GM21381 (cell line): Measurements from ENCODE around the gene PLD3.

Source experiments
- ATAC-seq: cut with Tn5 transposase; IDR thresholded peaks from one replicate; pipeline ENCODE4 v1.9.1; 2021; ENCODE audit warnings: mild to moderate bottlenecking, moderate library complexity; ENCODE audit not compliant: unreplicated experiment

The PLD3 gene

DNA sequence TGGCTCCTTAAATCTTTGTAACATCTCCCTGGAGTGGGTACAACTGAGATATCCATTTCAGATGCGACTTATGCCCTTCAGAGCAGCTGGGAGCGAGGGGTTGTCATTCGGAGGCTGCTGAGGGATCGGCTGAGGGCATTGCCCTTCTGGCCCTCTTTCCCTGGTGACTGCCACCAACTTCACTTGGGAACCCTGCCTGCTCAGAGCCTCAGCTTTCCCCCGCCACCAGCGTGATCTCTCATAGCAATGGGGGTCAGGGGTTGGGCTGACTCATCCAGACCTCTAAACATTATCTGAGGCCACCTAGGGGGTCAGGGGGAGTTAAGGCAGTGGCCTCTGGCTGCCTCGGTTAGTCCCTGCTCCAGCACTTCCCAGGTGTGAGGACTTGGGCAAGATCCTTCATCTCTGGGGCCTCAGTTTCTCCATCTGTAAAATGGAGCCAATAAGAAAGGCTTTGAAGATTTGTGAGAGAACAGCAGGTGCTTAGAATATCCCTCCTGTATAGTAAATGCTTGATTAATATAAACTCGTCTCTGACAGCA, 63.5 kb downstream of the PLD3 start:
- no peak for ATAC-seq

DNA sequence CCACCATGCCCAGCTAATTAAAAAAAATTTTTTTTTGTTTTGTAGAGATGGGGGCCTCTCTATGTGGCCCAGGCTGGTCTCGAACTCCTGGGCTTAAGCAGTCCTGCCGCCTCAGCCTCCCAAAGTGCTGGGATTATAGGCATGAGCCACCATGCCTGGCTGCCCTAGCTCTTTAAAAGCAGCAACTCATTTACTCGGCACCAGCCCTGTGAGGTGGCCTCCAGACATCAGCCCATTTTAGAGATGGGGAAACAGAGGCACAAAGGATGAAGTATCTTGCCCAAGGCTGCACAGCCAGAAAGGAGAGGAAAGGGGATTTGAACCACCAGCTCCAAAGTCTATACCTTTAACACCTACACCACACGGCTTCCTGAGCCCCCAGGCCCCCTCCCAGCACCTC, 64.4 kb downstream of the PLD3 start:
- ATAC-seq: no peak

DNA sequence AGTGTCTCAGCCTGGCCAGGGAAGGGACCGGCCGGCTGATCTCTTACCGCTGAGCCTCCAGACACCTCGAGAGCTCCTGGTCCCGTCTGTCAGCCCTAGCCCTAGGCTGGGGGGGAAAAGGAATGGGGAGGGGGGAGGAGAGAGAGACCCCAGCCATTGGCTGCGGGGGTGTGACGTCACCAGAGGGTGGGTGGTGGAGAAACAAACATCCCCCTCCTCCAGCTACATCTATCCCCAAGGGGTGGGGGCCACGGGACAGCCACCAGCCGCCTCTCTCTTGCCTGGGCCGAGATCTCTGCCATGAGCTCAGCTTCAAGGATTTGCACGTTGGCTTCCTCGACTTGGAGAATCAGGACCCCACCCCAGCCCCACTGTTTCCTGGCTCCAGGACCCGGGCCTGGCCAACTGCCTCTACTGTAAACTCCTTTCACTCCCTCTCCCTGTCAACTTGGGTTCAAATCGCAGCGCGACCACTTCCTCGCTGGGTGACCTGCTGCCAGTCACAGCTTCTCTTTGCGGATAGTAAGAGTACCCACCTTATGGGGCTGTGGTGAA, 64.9 kb downstream of the PLD3 start, which contains the start of gene PRX:
Gene PRX, minus strand, starts transcription at position 88 of the 555 bp plus-strand sequence. CDS start 5,446 bp downstream, outside the sequence.
- no peak for ATAC-seq

DNA sequence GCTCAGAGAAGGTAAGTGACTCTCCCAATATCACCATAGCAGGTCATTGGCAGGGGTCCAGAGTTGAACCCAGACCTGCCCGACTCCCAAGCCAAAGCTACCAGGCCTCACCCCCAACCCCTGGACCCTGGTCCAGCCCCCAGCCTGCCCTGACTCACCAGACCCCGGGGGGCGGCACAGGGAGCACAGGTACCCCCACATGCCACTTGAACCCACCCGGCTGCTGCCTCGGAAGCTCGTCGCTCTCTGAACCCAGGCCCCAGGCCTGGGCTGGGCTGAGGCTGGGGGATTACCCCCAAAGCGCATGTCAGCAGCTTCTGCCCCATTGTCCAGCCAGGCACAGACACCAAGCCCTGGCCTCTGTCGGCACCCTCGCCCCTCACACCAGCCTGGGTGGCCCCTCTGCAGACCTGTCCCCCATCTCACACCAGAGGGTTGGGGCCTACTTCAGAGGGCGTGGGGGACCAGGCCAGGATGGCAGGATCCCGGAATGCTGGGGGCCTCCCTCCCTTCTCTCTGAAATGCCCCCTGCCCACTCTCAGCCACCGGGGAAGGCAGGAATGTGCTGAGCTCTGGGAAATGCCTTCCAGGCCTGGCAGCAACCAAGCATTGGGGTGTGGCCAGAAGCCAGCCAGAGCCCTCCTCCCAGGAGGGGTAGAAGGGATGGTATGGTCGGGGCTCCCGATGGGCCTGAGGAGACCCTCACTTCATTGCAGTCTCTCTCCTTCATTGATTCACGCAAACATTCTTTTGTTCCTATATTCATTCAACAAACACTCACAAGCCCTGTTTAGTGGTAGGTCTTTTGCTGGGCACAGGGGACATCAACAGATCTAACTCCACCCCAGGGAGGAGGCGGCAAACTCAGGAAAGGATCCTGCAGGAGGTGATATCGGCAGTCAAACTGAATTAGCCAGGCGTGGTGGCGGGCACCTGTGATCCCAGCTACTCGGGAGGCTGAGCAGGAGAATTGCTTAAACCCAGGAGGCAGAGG, 66.3 kb downstream of the PLD3 start:
- ATAC-seq: no peak

DNA sequence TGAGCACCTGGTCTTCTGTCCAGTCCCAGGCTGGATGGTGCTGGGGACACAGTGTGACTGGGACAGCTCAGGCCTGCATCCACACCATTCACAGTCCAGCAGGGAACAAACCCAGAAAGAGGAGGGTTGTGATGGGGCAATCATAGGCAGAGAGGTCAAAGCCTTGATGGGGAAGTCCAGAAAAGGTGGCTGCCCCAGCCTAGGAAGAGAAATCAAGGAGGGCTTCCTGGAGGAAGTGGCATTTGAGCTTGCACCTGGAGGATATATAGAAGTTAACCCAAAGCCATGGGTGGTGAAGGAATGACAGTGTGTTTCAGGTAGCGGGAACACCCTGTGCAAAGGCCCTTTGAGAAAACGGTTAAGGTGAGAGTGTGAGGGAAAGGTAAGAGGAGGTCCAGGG, 67.3 kb downstream of the PLD3 start:
- no peak for ATAC-seq

DNA sequence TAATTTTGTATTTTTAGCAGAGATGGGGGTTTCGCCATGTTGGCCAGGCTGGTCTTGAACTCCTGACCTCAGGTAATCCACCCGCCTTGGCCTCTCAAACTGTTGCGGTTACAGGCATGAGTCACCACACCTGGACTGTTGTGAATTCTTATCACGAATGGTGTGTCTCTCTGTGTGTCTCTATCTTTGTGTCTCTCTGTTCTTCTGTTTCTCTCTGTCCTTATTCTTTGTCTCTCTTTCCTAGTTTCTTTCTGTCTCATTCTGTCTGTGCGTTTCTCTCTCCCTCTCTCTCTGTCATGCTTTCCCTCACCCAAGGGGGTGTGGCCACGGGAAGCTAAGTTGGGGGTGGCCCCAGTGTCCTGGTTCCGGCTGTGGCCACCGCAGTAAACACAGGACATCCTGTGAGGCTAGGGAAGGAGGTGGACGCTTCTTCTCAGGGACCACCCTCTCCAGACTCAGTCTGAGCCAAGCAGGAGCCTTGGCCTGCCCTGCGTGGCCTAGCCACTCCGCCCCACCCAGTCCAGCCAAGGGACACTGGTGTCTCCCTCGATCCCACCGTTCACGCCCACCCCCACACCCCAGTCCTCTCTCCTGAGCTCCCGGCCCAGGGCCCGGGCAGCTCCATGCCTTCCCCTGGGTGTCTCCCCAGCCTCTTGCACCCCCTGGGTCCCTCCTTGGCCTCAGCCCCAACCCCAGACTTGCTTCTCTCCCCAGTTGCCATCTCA, 68.6 kb downstream of the PLD3 start:
- ATAC-seq: no peak

DNA sequence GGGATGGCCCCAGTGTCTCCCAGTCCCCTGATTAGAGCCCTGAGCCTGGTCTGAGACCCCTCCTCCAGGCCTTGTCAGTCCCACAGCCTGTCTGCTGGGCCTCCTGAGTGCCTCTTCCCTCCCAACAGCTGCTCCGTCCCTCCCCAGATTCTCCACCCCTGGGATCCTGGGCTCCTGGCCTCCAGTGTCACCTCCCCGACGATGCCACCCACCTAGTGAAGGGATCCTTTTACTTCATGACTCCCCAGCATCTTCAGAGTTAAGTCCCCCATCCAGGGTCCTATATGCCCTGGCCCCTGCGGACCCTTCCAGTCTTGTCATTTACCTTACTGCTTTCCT, 69.1 kb downstream of the PLD3 start:
- no peak for ATAC-seq

DNA sequence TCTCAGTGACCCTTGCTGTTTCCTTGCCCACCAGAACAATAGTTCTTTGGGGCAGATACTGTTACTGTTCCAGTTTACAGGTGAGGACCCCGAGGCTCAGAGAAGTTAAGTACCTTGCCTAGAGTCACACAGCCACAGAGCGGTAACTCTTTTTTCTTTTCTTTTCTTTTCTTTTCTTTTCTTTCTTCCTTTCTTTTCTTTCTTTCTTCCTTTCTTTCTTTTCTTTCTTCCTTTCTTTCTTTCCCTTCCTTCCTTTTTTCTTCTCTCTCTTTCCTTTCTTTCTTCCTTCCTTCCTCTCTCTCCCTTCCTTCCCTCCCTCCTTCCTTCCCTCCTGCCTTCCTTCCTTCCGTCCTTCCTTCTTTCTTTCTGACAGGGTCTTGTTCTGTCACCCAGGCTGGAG, 69.5 kb downstream of the PLD3 start:
- no peak for ATAC-seq

DNA sequence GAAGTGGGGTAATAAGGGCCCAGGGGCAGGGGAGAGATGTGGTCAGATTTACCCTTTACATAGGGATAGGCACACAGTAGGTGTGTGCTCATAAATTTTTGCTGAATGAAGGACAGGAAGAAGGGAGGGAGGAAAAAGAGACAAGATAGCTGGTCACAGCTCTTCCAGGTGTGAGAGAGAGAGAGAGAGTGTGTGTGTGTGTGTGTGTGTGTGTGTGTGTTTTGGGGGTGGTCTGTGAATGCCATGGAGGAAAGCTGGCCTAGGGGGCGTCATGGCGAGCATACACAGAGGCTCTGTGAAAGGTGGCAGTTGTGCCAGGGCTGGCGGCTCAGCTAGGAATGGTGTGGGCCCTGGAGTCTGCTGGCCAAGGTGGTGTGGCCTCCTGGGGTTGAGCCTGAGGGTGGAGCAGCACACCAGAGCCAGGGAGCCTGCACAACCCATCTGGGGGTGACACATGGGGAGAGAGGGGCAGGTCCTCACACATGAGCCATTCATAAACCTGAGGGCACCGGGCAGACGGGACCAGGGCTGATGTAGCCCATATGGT, 70.6 kb downstream of the PLD3 start:
- no peak for ATAC-seq

DNA sequence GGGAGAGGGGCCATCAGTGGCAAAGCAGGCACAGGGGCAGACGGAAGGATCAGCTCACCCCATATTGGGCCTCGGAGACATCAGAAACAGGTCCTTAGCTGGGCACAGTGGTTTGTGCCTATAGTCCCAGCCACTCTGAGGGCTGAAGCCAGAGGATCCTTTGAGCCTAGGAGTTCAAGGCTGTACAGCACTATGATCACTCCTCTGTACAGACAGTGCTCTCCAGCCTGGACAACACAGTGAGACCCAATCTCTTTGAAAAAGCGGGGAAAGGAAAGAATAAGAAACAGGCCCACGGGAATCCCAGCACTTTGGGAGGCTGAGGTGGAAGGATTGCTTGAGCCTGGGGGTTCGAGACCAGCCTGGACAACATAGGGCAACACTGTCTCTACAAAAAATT, 71.3 kb downstream of the PLD3 start:
- ATAC-seq: no peak

DNA sequence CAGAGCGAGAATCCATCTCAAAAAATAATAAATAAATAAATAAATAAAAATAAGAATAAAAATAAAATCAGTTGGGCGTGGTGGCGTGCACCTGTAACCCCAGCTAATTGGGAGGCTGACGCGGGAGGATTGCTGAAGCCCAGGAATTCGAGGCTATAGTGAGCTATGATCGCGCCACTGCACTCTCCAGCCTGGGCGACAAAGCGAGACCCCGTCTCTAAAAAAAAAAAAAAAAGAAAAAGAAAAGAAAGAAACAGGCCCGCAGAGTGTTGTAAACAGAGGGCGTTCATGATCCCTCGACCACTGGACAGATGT, 71.9 kb downstream of the PLD3 start:
- ATAC-seq: no peak

DNA sequence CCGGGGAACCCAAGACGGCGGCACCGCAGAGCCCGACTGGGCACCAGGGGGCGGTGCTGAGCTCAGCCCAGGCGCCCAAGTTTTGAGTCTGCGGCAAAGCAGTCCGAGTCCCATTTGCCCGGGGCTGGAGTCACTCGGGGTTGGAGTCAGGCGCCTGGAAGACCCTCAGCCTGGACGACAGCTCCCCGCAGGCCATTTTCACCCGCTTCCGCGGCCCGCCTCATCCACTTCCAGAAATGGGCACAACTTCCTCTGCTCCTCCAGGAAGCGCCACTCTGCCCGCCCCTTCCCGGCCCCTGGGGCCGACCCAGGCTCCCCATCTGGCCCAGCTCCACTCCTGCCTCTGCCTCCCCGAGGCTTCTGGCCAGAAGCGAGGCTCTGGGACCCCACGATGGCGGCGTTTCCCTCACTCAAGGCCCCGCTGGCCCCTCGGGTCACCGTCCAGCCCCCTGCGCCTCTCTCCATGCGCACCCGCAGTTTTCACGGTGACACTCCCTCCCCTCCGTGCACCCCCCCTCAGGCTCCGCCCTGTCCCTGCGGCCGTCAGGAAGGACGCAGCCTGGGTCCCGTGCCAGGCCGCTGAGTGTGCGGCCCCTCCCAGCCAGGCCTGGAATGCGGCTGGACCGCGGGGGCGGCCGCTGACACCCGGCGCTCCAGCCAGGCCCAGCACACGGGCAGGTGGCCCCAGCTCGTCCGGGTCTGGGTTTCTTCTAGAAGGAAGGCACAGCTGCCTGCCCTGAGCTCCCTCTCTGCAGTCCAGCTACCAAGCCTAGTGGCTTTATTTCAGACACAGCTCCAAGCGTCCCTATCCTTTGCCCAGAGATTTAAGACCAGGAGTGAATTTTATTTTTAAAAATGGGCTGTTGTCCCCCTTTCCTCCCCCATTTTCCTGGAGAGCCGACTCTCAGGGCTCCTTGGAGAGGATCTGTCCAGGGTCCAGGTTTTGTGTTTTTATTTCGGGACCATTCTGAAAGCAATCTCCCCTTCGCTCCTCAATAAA, 72.6 kb downstream of the PLD3 start:
- ATAC-seq: peak; percentile 32

DNA sequence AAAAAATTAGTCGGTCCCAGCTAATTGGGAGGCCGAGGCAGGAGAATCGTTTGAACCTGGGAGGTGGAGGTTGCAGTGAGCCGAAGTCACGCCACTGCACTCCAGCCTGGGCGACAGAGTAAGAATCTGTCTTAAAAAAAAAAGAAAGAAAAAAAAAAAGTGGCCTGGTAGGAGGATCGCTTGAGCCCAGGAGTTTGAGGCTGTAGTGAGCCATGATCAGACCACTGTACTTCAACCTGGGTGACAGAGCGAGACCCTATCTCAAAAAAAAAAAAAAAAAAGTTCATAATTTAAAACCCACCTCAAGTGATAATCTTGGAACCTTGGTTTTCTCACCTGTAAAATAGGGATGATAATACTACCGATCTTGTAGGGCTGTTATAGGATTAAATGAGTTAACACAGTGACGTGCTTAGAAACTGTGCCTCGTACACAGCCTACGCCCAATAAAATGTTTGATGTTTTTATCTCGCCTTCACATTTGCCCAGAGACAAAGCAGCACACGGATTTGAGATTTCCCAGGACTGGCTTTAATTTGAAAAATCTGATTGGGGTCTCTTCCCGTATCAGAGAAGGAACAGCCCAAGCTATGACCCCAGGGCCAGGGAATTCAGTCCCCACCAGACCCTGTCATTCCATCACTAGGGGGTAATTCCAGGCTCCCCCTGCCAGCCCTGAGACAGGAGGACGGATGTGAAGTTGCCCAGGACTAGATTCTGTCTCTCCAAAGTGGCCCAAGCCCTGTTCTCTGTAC, 73.7 kb downstream of the PLD3 start:
- ATAC-seq: no peak

DNA sequence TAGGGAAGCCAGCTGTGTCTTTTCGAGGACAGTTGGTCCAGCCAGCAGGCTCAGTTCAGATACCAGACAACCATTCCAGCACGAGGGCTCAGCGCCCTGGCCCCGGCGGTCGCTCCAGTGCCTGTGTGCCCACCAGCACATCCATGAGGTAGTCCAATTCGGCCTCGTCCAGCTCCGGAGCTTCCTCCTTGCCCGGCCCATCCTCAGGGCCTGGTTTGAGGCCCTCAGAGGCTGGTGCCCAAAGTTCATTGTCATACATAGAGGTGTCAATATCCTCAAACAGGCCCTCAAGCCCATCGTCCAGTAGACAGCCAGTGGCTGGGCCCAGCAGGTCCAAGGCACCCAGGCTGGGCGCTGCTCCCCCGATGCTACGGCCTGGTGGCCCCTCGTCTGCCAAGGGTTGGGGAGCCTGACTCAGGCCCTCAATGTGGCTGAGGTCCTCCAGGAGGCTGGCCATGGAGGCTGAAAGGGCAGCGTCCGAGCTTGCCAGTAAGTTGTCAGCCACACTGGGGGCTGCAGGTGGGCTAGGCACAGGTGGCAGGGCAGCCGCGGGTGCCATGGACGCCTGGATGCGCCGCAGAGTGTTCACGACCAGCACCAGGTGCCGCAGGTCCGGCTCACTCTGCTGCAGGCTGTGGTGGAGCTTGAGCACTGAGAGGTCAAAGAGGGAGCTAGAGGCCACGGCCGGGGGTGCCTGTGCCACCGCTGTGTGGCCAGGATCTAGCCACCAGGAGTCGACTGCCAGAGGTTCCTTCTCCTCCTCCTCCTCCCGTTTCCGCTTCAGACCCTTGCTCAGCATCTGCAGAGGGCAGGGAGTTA, 74.5 kb downstream of the PLD3 start:
- ATAC-seq: no peak

DNA sequence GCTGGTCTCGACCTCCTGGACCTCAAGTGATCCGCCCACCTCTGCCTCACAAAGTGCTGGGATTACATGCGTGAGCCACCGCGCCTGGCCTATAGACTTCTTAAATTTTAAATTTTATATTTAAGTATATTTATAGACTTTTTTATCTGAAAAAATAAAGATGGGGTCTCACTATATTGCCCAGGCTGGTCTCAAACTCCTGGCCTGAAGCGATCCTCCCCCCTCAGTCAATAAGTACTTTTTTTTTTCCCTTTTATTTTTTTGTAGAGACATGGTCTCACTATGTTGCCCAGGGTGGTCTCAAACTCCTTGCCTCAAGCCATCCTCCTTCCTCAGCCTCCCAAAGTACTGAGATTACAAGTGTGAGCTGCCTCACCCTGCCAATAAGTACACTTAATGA, 75.4 kb downstream of the PLD3 start:
- ATAC-seq: no peak

DNA sequence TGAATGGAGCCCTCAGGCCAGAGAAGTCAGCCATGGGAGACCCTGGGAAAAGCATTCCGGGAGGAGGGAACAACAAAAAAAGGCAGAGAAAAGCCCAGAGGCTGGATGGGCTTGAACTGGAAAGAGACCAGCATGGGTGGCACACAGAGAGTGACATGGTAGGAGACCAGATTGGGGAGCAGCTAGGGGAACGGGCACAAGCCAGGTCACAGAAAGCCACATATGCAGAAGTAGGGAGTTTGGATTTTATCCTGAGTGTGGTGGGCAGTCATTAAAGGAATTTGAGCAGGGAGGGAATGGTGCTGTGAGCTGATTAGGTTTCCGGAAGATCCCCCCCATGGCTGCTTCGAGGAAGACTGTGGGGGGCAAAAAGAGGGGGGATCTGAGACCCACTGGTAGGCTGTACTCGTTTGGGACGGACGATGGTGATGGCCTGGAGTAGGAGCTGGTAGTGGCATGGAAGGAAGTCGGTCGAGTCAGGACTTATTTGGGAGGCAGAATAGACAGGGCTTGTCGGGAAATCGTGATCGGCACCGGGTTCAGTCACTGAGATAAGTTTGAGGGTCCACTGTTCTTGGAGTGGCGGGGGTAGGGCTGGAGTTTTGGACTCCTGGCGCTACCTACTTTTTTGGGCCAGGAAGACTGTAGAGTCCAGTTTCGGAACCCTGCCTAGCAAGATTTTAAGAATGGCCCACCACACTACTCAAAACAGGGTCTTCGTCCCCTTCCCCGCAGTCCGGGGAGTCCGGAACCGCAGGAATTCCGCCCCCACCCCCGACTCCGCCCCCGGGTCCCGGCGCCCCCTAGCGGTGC, 76.3 kb downstream of the PLD3 start:
- ATAC-seq: peak; percentile 1

DNA sequence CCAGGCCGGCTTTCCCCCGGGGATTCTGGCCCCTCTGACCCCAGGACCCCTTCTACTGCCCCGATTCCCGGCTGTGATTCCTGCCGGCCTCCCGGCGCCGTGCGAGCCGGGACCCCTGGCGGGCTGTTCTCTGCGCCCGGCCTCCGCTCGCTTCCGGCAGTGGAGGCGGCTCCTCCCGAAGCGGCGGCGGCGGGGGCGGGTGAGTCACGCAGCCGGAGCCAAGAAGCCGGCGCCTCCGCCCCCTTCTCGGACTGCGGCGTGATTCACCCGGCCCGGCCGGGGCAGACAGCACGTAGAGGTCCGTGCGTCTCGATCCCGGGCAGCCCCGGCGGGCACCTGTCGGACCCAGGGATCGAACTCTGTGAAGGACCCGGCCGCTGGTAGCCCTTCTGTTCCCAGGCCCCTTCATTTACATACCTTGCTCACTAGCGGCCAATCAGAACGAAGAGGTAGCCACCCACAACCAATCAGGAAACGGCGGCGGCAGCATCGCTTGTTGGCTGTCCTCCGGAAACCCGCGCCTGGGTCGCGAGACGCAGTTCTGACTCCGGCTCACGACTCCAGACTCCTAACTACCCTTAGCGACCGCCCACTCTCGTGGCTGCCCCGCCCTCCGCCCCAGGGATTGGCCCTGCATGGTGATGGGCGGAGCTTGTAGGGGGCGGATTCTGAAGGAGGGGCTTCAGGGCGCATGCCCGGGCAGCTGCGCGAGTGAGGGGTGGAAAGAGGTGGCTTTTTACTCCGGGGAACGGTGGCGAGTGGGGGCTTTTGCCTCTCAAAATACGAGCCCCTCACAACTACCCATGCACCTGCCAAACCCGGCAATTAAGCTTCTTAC, 77.2 kb downstream of the PLD3 start, which contains the start of gene SERTAD1:
Gene SERTAD1, minus strand, starts transcription at position 543 of the 838 bp plus-strand sequence. CDS start 2,446 bp downstream, outside the sequence.
- ATAC-seq: peak; percentile 85
